Measurements from ENCODE around the gene TESMIN.
A peak's percentile ranks its signal among the peaks of the same experiment; 100 is the strongest.

TESMIN gene

GRCh38 chr11:68762481-68762880 is 11.2 kb upstream of the TESMIN start:
- no peak for DNase-seq

- no peak for DNase-seq
These were observed 10.5 kb upstream of the TESMIN start for GRCh38 chr11:68761801-68762200.

DNA sequence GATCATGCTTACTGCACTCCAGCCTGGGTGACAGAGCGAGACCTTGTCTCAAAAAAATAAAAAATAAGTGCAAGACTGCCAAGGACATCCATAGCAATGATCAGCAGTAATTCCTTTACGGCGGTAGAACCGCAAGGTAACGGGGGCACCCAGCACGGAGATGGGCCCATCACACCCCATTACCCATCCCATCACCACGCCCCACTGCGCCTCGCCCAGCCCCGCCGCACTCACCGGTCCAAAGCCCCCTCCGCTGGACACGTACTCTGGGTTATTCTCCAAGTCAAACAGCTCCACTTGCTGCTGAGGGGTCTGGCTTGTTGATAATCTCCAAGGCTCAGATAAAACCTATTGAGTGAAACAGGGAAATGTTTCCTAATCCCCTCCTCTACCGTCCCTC is 8.7 kb upstream of the TESMIN start:
- no peak for DNase-seq

DNA sequence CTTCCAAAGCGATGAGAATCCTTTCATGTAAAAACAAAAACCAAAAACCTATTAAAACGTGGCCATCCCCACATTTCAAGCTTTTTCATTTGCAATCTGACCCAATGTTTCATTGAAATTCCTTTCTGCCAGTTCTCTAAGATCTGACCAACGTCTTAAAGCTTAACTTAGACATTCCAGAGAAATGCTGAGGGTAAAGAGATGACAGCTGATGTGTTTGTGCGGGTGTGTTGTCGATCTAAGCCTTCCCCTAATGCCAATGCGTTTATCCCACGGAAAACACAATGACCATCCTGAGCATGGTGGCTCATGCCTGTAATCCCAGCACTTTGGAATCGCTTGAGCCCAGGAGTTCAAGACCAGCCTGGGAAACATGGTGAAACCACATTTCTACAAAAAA is 6.4 kb upstream of the TESMIN start:
- no peak for DNase-seq

- DNase-seq: no peak
These were observed 4.9 kb upstream of the TESMIN start for GRCh38 chr11:68756171-68756766.

DNA sequence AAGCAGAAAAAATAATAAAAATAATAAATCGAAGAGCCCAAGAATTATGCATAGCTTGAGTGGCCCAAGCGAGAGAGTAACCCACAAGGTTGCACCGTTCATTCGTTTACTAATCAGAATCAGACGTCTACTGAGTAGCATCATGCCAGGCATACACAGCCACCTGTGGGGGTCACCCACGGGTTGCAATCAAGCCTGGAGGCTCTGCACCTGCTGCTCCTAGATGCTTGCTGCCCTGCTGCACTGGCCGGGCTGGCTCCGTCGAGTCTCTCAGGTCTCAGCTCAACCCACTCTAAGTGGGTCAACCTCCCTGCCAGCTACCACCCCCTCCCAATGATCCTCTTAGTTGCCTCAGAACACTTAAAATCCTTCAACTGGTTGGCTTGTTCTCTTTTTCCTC is 2.0 kb upstream of the TESMIN start:
- DNase-seq: no peak

DNA sequence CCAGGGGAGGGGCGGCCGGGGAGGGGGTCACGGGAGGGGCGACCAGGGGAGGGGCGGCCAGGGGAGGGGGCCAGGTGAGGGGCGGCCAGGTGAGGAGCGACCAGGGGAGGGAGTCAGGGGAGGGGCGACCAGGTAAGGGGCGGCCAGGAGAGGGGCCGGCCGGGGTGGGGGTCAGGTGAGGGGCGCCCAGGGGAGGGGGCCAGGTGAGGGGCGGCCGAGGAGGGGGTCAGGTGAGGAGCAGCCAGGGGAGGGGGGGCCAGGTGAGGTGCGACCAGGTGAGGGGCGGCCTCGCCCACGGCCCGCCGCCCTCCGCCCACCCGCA is 355 bp downstream of the TESMIN start:
- DNase-seq: no peak

GRCh38 chr11:68750195-68751003 is 921 bp downstream of the TESMIN start:
- DNase-seq: no peak

DNA sequence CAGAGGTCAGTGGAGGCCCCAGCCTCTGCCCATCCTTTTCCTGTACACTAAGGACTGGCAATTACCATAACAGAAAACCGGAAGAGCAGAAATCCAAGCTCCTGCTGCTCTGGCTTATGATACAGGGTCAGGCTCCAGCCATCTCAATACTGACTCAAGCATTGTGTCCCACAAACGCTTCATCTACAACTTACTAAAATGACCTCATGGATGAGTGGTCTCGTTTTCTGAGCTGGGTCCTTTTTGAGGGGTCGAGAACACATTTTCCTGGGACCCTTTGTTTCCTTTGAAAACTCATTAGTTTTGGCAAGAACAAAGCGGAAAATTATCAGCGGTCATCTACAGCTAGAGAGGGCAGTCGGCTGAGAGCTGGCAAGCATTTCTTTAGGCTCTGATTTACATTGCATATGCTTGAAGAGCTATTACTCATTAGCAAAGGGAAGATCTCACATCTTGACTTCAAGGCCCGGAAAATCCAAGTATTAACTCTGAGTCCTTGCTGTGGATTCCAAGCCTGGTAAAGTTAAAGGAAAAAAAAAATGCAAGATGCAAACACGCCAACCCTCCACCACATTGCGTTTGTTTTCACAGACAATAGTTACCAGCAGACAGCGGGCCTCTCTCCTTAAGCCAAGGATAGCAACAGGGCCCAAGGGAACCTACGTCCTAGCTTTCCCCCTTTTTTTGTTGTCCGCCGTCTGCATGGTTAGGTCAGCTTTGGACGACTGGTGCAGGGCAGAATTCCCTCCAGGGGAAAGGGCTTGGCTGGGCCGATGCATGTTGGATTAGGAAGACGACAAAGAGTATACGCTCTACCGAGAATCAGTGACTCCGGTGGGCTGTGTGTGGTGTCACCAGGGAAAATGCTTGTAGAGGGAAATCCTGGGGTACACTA is 1.8 kb downstream of the TESMIN start:
- DNase-seq: peak; percentile 13

DNA sequence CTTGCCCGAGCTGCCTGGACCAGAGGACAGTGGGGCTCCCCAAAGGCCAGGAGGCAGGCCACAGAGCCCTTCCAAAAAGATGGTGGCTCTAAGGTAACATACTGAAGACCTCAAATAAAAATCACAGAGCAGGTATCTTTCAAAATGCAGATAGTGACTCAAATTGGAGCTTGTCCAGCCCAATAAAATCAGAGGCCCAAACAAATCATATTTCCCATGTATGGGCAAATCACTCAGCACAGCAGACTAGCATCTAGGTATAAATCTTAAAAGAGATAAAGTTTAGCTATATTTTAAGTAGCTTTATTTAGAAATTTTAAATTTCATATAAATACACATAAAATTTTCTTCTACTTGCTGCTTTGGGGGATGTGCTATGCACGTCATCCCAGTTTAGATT is 3.3 kb downstream of the TESMIN start:
- DNase-seq: no peak

DNA sequence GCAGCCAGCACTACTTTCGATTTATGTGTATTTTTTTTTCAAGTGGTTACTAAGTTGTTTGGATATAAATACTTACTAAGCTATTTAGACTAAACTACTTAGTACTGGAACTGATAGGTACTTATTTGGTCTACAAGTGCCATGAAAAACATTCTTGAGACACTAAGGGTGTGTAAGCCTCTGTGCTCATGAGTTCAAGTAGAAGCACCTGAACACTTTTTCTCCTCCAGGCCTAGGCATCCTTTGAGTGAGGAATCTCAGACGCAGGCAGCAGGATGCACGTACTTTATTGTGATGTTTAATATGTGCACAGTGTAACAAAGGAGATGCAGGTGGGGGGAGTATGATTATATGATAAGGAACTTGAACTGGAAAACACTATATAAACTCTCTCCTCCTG is 7.8 kb downstream of the TESMIN start:
- DNase-seq: no peak

GRCh38 chr11:68741463-68741862 is 9.9 kb downstream of the TESMIN start:
- DNase-seq: peak; percentile 65

DNA sequence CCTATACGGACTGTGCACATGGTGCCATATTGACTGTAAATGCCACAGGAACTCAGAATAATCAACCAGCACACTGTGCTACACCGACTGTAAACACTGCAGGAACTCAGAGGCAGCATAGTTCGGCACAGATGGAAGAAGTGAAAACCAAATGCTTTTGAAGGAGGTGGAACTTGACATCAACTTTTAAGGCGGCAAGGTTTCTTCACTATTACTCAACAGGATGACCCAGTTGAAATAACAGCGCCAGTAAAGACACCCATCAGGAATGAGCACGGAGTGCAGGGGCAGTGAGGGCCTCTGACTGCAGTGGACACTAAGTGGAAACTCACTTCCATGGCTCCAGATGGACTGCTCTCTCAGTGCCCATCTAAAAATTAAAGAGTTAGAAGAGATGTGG is 15.7 kb downstream of the TESMIN start:
- no peak for DNase-seq

- no peak for DNase-seq
These were observed 16.2 kb downstream of the TESMIN start for GRCh38 chr11:68735125-68735524.

- no peak for DNase-seq
These were observed 17.2 kb downstream of the TESMIN start for GRCh38 chr11:68734111-68734510.

DNA sequence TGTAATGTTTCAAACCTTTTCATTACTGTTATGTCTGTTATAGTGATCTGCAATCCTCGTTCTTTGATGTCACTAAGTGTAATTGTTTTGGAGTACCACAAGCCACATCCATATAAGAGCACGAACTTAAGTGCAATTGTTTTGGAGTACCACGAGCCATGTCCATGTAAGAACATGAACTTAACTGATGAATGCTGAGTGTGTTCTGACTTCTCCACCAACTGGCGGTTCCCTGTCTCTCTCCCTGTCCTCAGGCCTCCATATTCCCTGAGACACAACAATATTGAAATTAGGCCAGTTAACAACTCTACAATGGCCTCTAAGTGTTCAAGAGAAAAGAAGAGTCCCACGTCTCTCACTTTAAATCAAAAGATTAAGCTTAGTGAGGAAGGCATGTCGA is 23.5 kb downstream of the TESMIN start:
- DNase-seq: no peak

GRCh38 chr11:68724293-68724692 is 27.0 kb downstream of the TESMIN start:
- no peak for DNase-seq

DNA sequence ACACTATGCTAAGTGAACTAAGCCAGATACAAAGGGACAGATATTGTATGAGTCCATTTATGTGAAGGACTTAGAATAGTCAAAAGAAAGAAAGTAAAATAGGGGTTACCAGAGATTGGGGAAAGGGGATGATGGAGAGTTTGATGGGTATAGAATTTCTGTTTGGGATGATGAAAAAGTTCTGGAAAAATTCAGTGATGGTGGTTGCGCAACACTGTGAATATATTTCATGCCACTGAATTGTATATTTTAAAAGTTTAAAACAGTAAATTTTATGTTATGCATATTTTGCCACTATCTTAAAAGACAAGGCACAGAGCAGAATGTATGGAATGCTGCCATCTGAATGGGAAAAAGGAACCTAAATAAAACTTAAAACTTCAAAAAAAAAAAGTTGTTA is 29.2 kb downstream of the TESMIN start:
- no peak for DNase-seq

DNA sequence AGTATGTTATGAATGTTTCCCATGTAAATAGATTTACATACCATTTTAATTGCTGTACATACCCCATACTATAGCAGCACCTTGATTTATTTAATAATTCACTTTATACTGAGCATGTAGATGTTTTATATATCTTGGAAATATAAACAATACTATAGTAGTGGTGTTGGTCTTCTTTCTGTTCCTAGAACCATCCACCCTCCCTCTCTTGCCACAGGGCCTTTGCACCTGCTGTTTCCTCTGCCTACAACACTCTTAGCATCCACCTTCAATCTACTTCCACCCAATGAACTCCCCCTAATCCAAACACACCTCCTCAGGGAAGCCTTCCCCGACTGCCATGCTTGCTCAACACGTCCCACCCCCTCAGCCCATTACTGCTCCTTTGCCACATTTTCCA is 30.2 kb downstream of the TESMIN start:
- no peak for DNase-seq

DNA sequence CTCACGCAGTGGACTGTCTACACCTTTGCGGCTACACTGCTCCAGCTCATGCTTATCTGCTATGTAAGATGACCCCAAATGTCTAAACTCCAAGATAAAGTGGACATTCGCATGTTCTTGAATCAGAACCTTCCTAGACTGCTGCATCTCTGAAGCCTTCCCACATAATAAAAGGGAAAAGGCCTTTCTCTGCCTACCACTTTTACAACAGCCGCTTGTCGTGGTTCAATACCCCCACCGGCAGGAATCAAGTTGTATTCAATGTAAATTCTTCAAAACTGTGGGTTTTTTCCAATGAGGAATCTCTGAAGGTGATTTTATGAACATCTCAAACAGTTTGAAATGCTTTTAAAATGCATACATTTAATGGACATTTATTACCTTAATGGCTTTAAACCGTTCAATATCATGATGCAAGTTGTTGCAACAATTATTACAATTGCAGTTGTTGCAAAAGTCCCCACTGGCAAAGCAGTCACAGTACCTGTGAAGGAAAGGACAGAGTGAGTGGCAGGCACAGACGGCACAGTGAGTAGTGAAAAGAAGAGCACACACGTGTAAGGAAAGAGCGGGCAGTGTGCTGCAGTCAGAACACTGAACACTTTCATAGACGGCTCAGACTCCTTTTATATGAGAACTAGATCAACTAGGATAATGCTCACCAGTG is 35.7 kb downstream of the TESMIN start:
- DNase-seq: no peak

- DNase-seq: no peak
These were observed 37.1 kb downstream of the TESMIN start for GRCh38 chr11:68714060-68714856.

DNA sequence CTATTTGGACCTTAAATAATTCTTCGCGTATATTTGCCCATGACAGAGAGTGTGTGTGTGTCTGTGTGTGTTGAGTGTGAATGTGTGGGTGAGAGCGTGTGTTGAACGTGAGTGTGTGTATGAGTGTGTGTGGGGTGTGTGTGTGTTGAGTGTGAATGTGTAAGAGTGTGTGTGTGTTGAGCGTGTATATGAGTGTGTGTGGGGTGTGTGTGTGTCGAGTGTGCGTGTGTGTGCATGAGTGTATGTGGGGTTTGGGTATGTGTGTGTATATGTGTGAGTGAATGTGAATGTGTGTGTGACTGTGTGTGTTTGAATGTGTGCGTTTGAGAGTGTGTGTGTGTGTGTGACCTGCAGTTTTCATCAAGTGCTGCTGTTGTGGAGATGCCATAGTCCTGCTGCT is 40.2 kb downstream of the TESMIN start:
- no peak for DNase-seq
